ENCODE data around the gene NOL12.
"Not testable (repeated sequence)": the region's sequence is repeated elsewhere in the genome, so short reads cannot be mapped to it uniquely, and the experiment has no call there.

NOL12 gene

DNA sequence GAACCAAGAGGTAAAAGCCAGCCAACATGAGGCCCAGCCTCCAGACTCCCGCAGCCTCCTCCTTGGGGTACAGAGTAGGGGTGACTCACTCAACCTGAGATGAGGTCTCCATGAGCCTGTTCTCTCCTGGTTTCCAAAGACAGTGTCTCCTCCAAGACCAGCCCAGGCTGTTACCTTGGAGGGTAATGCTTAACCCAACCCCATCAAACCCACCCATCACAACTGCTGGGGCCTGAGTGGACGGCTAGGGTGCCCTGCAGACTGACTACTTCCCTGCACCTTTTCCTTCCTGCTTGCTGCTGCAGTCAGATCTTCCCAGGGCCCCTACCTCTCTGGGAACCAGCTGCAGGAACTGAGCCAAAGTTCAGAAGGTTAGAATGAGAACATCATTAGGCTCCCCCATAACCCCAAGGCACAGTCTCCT, 5.1 kb upstream of the NOL12 start:
- DNase-seq = no peak

DNA sequence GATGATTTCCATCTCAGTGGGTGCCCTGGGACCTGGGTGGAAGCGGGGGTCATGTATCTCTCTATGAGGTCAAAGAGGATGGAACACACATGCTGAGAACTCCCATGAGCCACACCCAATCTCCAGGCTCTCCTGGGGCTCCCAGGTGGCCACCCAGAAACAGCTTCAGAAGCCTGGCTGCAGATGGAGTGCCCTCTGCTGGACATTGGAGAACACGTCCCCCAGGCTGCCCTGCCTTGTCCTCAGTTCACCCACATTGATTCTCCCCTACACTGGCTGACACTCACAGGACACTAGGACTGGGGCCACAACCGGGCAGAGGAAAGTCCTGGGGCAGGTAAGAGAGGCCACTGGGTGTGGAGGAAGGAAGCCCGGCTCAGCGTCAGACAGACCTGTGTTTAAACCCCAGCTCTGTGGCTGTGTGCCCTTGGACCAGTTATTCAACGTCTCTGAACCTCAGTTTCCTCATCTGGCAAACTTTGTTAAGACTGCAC, 4.5 kb upstream of the NOL12 start:
- peak; percentile 85 for DNase-seq

DNA sequence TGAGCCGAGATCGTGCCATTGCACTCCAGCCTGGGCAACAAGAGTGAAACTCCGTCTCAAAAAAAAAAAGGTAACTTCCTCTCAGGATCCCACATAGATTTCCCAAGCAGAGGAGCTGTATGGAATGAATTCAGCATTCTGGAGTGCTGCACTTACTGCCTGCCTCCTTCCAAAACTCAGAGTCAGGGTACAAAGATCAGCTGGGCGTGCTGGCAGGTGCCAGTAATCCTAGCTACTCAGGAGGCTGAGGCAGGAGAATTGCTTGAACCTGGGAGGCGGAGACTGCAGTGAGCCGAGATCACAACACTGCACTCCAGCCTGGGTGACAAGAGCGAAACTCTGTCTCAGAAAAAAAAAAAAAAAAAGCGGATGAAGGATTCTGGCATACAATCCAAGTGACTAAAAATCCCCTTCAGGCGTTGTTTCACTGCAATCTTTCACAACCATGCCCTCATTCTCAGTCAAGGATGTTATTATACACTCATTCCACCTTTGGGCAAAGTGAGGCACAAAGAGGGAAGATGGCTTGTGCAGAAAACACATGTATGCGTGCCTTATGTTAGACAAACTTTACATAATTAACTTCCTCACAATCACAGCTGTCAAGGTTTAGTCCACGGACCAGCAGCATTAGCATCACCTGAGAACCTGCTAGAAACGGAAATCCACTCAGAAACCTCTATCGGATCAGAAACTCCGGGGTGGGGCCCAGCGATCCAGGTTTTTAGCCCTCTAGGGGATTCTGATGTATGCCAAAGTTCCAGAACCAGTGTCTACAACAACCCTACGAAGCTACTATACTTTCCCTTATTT, 1.1 kb upstream of the NOL12 start:
- no peak for DNase-seq

DNA sequence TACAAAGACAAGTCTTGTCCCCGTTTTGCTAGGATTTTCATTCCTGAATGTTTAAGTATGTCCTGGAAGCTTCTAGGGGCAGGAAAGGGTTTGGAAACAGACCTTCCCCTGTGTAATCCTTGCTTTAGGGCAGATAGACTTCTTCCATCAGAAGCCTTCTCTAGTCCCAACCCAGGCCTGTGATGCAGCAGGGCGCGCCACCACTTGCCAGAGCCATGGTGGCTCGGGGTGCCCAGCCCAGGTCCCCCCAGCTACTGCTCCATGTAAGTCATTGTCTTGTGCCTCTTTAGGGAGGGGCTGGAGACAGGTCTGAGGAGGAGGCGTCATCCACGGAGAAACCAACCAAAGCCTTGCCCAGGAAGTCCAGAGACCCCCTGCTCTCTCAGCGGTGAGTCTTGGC, 4.3 kb downstream of the NOL12 start:
- no peak for DNase-seq

DNA sequence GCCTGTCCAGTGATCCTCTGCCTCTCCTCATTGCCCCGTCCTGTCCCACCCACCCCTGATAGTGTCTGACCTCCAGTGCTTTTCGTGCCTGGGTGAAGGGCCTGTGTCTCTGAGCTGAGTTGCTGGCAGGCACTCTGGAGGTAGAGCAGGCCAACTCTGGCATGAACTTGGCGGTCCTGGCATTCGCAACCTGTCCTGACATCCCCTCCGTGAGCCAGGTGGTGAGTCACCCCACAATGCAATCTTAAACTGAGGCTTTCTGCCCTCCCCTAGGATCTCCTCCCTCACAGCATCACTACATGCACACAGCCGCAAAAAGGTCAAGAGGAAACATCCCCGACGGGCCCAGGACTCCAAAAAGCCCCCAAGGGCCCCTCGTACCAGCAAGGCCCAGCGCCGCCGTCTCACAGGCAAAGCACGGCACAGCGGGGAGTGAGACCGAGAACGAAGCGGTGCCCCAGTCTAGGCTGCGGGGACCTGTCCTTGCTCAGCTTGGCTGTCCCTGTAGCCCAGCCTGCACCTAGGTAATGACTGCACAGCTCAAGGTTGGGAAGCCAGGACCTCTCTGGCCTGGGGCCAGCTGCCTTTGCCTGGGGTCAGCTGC, 4.9 kb downstream of the NOL12 start:
- DNase-seq = no peak

DNA sequence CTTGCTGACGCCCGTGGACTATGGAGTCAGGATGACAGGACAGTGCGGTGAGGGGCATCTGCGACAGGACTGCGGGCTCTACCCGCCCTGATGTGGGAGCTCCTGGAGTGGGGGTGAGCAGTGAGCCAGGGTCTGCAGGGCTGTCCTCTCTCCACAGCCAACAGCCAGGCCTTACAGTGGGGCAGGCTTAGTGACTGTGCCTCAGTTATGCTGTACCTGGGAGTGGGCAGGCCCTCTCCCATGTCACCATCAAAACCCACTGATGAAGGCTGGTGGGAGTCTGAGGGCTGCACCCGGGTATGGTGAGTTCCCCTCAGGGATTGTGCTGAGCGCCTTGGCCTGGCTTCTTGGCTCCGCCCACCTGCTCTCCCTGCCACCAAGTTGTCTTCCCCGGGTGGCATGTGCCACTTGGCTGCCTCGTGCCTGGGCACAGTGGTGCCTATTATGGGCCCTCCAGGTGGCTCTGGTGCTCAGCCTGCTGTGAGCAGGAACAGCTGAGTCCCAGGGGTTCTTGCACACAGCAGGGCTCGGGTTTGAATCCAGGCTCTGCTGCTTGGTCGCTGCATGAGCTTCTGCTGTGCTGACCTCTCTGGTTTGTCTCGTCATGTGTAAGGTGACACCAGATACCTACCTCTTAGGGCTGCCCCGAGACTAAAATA, 6.6 kb downstream of the NOL12 start:
- DNase-seq = no peak

DNA sequence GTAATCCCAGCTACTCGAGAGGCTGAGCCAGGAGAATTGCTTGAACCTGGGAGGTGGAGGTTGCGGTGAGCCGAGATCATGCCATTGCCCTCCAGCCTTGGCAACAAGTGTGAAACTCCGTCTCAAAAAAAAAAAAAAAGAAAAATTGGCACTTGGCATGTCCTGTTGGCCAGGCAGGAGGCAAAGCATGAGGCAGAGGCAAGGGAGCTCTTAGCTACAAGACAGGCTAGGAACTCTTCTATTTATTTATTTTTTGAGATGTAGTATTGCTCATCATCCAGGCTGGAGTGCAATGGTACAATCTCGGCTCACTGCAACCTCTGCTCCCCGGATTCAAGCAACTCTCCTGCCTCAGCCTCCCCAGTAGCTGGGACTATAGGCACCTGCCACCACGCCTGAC, 8.0 kb downstream of the NOL12 start:
- DNase-seq = not testable (repeated sequence)

DNA sequence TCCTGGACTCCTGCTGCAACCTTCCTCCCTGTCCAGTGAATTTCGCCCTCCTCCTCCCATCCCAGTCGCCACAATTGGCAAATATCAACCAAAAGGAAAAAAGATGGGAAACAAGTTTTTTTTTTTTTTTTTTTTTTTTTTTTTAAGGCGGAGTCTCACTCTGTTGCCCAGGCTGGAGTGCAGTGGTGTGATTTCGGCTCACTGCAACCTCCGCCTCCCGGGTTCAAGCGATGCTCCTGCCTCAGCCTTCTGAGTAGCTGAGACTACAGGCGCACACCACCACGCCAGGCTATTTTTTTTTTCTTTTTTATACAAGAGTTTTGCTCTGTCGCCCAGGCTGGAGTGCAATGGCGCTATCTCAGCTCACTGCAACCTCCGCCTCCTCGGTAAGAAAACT, 10.1 kb downstream of the NOL12 start:
- not testable (repeated sequence) for DNase-seq

DNA sequence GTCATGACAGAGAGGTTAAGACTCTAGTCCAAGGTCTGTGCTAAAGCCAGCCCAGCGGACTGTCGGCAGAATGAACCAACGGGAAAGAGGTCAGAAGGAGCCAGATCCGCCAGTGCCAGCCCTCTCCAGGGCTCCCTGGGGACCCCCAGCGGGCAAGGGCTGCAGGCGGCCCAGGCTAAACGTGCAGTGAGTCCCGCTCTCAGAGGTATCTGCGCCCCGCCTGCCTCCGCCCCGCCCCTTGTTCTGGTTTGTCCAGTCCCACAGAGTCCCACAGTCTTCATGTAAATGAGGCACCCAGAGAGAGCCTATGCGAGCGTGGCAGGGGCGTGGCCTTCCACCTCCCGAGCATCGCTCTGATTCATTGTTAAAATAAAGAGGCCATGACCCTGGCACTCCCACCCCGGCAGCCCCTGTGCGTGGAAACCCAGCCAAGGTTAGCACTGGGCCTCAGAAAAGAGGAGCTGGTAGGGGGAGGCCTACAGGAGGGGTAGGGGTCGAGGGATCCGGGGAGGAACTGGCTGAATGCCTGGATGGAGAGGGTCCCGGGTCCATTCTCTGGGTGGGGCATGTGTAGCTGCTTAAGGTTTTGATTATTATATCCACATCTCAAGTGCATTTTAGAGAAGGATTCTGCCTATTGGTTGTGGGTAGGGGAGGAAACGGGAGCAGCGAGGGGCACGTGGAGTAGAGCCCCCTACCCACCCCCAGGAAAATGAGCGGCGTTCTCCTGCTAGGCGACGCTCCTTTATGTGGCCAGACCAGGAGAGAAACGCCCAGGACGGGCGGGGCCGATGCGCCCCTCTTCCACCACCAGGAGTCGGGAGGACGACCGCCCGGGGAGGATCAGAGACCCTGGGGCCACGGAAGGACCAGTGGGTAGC, 10.8 kb downstream of the NOL12 start, which contains the start of gene TRIOBP:
TRIOBP (plus strand) TSS at position 392 of the 881 bp plus-strand sequence. CDS start 4,318 bp downstream, outside the sequence.
- peak; percentile 93 for DNase-seq

DNA sequence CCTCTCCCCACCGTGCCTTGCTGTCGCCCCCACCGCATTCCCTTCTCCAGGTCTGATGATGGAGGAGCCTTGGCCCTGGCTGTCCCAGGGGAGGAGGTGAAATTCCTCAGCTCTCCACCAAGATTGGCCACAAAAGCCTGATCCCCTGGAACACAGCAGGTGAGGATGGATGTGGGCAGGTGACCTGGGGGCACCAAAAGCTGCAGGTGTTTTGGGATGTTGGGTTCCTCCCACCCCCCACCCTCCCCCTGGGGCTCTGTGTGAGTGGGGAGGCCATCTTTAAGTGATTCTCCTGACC, 11.3 kb downstream of the NOL12 start:
- no peak for DNase-seq

DNA sequence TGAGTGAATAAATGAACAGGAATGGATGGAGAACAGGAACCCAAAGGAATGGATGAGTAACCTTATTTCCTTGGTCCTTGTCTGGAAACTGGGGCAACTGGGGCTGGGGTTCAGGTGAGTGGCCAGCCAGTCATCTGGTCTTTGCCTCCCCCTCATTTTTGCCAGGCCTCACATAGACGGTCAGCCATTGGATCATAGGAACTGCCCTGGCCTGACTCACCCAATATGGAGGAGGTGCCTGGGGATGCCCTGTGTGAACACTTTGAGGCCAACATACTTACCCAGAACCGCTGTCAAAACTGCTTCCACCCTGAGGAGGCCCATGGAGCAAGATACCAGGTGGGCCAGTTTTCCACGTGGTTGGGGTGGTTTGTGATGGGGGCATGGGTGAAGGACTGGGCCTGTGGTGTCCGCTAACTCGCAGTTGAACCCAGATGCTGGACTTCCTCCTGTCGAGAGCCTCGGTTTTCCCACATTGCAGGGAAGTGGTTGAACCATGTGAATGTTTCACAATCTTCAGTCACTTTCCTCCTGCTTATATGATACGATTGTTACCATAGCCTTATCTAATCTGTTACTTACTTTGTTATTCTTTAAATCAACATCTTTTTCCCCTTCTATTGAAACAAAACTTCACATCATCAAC, 15.1 kb downstream of the NOL12 start:
- DNase-seq = no peak

DNA sequence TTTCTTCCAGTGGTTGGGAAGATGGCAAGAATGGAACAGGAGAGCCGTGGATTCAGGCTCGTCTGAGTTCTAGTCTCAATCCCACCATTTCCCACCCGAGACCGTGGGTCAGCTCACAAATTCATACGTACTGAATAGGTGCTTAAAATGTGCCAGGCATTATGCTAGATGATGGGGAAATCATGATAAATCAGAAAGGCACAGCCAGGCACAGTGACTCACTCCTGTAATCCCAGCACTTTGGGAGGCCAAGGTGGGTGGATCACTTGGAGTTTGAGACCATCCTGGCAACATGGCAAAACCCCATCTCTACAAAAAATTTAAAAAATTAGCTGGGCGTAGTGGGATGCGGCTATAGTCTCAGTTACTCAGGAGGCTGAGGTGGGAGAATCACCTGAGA, 17.8 kb downstream of the NOL12 start:
- no peak for DNase-seq

DNA sequence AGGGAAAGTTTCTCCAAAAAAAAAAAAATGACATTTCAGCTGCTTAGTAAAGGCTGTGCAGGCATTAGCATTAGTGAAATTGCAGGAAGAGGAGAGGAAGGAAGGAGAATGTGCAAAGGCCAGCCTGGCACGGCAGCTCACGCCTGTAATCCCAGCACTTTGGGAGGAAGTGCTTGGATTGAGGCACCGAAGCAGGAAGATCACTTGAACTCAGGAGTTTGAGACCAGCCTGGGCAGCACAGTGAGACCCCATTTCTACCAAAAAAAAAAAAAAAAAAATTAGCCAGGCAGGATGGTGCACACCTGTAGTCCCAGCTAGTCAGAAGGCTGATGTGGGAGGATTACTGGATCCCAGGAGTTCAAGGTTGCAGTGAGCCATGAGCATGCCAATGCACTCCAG, 18.5 kb downstream of the NOL12 start:
- DNase-seq = no peak

DNA sequence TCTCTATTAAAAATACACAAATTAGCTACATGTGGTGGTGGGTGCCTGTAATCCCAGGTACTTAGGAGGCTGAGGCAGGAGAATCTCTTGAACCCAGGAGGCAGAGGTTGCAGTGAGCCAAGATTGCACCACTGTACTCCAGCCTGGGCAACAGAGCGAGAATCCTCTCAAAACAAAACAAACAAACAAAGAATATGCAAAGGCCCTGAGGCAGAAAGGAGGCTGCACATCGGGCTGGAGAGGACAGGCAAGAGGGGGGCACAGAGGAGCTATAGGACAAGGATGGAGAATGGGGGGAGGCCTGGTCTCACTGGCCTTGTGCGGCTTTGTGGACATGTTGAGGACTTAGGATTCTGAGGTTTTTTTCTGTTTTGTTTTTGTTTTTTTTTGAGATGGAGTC, 19.1 kb downstream of the NOL12 start:
- DNase-seq = no peak

DNA sequence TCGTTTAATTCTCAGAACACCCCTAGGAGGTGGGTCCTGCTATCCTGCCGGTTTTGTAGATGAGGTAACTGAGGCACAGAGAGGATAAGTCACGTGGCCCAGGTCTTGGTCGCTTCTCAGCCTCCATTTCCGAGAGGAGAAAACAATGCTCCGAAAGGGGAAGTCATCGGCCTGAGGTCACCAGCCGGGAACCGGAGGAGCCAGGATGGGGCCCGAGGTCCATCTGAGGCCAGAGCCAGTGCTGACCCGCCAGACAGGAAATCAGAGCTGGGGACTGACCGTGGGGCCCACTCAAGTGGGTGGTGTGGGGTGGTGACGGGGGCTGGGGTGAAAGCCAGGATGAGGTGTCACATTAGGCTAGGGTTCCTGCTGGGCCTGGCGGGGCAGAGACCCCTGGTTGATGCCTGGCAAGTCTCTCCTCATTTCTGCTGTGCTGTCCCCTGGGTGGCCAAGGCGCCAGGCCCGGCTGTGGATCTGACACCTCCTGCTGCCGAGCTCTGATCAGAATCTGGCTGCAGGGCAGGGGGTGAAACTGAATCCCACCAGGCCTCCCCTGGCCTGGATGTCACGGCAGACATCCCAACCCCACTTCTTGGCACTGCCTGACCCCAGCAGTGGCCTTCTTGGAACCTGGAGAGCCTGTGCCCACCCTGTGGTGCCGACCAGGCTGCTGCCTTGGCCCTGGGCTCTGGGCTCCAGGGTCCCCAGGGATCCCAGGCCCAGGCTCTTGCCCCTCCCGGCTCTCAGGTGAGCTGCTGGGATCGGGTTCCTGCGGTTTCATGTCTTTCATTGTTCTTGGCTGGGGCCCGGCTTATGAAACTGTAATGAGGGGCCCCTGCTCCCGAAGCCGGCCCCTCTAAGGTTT, 22.7 kb downstream of the NOL12 start:
- no peak for DNase-seq

DNA sequence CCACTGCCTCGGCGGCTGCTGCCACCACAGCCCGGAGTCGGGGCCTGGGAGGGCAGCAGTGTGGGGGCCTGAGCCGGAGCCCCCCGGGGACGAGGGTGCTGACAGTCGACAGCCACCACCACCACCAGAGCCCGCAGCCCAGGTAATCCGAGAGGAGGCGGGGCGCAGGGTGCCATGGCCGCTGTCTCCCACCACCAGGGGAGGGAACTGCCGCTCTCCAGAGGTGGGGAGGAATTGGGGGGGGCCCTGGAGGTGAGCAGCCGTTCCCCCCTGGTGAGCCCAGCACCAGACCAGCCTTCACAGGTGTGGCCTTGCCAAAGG, 23.3 kb downstream of the NOL12 start:
- no peak for DNase-seq

DNA sequence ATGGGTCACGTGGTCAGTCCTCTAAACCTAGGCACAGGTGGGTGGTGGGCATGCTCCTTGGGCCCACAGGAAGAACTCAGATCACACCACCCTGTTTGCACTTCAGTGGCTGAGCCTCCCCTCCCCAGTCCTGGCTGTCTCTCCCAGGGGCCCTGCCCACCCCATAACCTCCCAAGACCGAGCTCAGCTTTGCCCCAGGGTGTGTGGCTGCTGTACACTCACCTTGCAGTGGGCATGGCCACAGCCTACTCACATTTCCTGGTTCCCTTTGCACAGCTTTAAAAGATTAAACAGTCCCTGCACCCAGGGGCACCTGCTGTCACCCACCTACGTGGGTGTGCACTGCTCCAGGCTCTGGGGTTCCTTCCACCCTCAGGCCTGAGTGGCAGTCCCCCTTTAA, 24.5 kb downstream of the NOL12 start:
- no peak for DNase-seq

DNA sequence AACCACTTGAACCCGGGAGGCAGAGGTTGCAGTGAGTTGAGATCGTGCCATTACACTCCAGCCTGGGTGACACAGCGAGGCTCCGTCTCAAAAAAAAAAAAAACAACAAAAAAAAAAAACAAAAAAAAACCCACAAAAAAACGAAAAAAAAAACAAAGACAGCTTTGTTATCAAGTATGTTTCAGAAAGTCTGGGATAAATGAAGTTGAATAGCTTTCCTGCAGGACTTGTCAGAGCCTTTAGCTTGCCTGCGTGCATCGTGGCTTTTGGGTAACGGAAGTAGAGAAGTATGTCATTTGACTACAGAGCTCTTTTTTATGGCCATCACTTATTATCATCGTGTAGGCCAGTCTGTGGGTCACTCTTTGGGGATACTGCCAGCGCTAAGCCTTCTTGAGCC, 25.3 kb downstream of the NOL12 start:
- DNase-seq = no peak

DNA sequence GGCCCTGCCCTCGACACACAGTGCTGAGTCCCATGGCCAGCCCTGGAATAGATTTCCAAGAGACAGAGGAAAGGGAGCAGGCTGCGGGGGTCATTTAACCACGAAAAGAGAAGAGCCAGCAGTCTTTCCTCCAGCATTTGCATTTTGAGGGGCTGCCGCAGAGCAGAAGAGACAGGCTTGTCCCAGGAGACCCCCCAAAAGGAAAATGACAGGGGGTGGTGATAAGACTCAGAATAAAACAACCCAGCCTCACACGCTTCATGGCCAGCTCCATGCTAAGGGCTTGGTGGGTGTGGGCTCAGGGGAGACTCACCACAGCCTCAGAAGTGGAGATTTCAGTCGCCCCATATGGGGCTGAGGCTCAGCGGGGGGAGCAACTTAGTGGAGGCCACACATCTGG, 27.6 kb downstream of the NOL12 start:
- no peak for DNase-seq

DNA sequence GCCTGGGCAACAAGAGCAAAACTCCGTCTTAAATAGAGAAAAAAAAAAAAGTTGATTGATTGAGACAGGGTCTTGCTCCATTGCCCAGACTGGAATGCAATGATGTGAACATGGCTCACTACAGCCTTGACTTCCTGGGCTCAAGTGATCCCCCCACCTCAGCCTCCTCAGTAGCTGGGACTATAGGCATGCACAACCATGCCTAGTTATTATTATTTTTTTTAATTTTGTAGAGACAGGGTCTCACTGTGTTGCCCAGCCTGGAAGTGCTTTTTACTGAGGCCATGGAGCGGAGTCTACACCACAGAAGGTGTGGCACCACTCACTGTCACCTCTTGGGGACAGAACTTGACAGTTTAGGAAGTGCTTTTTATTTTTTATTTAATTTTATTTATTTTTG, 28.5 kb downstream of the NOL12 start:
- no peak for DNase-seq

DNA sequence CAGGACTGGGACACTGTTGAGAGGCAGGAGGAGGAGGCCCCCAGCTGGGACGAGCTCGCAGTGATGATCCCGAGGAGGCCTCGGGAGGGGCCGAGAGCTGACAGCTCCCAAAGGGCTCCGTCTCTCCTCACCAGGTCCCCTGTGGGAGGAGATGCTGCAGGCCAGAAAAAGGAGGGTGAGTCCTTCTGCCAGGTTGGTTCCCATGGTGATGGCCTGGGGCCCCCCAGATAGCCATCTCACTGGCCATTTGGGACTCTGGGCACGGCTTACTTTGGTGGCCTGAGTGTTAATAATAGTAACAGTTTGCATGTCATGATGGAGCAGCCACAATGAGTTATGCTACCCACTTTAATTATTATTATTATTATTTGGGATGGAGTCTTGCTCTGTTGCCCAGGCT, 29.6 kb downstream of the NOL12 start:
- no peak for DNase-seq

DNA sequence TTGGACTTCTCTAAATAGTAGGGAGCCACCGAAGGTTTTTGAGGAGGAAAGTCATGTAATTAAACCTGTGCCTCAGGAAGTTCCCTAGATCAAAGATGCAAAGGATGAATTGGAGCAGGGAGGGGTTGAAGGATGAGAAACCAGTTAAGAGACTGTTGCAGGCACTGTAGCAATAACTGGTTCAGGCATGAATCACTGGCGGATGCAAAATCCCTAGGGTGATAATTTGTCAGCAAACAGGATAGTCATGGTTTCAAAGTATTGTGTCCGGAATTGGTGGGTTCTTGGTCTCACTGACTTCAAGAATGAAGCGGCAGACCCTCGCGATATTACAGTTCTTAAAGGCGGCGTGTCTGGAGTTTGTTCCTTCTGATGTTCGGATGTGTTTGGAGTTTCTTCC, 30.6 kb downstream of the NOL12 start:
- DNase-seq = no peak
